C4-2B (cell line): ENCODE results near the gene PKN2.

Experiments
- H3K27ac ChIP-seq: fragments of 450-650 bp; 2 replicates; pipeline ENCODE4 v1.5.1; 2017
- ZFX ChIP-seq: fragments of 450-650 bp; IDR thresholded peaks from 2 replicates; pipeline ENCODE4 v1.6.1; 2017
- TF ChIP-seq, protein P1 (sequence below): fragments of 450-650 bp; conservative IDR thresholded peaks from 2 replicates; pipeline ENCODE4 v1.5.1; 2017; ENCODE audit warnings: mild to moderate bottlenecking

The PKN2 gene

DNA sequence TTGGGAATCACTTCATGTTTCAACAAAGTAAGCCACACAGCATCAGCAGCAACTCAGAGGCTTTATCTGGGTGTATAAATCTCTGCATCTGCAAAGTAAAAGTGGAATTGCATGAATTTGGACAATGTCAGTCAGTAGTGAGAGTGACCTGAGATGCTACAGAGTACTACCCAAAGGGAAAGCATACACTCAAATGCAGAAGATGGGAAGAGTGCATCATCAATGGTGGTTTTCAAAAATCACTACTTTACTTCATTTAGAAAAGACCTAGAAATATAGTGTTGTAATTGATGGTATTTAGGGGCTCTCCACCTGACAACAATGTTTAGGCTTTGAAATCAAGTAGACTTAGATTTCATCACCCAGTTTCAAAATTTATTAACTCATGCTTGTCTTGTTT lies 24.5 kb upstream of the PKN2 start:
- no peak for TF ChIP-seq ZFX
- TF ChIP-seq, protein P1, sequence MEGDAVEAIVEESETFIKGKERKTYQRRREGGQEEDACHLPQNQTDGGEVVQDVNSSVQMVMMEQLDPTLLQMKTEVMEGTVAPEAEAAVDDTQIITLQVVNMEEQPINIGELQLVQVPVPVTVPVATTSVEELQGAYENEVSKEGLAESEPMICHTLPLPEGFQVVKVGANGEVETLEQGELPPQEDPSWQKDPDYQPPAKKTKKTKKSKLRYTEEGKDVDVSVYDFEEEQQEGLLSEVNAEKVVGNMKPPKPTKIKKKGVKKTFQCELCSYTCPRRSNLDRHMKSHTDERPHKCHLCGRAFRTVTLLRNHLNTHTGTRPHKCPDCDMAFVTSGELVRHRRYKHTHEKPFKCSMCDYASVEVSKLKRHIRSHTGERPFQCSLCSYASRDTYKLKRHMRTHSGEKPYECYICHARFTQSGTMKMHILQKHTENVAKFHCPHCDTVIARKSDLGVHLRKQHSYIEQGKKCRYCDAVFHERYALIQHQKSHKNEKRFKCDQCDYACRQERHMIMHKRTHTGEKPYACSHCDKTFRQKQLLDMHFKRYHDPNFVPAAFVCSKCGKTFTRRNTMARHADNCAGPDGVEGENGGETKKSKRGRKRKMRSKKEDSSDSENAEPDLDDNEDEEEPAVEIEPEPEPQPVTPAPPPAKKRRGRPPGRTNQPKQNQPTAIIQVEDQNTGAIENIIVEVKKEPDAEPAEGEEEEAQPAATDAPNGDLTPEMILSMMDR, result no peak
- no peak overlapping the region for H3K27ac ChIP-seq

- no peak overlapping the region for H3K27ac ChIP-seq
- no peak for TF ChIP-seq ZFX
- TF ChIP-seq, protein P1, result no peak
Observed at GRCh38 chr1:88661188-88661587, 22.9 kb upstream of the PKN2 start.

DNA sequence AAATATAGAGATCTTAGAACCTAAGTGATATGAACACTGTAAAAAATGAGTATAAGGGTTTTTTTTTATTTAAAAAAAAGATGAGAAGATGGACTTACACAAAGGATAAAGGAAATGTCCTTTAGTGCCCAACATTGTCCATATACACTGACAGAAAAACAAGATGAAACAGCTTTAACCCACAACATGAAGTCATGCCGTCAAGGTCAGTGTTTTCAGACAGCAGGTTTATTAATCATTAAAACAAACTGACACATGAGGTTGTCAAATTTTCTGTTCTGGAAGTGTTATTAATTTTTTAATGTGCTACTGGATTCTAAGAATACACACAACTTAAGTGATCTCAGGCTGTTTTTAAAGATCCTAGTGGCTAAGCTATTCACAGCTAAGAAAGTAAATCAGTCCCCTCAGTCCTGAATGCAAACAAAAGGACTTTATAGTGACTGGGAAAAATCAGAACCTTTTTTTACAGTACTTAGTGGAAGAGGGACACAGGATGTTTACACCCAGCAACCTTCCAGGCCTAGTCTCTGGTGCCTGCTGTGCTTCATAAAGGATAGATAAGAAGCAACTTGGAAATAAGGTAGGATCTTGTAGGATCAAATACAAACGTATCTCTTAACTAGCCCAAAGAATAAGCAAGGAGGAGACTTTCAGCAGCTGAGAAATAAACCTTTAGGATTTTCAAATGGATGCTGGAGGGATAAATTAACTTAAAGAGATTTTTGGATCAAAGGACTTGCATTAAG lies 21.9 kb upstream of the PKN2 start:
- no peak overlapping the region for H3K27ac ChIP-seq

DNA sequence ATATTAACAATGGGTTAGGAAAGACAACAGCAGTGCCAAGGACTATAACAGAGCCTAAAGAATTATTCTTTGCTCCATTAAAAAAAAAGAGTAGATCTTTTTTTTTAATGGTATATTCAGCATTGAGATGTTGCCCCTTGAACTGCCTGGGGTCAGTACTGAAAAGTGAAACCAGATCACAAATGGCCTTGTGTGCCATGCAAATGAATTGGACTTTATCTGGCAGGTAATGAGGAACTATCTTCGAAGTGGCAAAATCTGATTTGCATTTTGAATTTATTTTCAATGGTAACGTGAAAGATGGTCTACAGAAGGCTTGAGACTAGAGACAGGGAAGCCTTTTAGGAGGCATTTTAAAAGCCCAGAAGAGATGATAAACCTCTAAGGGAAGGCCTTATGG lies 21.4 kb upstream of the PKN2 start:
- TF ChIP-seq ZFX, result no peak
- TF ChIP-seq, protein P1, result no peak
- no peak overlapping the region for H3K27ac ChIP-seq

More for the DNA sequence above, 21.9 kb upstream of the PKN2 start:
- TF ChIP-seq, protein P1, result no peak
- TF ChIP-seq ZFX, result no peak

- TF ChIP-seq, protein P1, result no peak
- TF ChIP-seq ZFX, result no peak
- no peak overlapping the region for H3K27ac ChIP-seq
Observed at GRCh38 chr1:88668405-88668804, 15.7 kb upstream of the PKN2 start.

GRCh38 chr1:88670462-88670861 lies 13.6 kb upstream of the PKN2 start:
- no peak overlapping the region for H3K27ac ChIP-seq
- TF ChIP-seq, protein P1, result no peak
- no peak for TF ChIP-seq ZFX

DNA sequence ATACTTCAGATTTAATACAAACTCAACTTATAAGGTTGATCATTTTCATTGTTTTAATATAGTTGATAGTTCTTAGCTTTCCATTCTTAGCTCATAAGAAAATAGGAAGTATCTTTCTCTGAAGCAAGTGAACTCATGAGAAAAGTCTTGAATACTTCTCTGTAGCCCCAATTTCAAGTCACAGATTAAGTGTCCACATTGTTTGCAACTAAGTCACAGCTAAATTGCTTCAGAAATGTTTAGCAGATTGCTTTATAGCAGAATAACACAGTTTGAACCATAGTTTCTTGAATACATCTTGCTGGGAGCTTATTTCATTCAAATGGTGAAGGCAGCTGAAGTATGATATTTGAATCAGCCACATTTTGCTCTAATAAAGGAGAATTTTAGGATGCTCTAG lies 10.6 kb upstream of the PKN2 start:
- no peak for TF ChIP-seq ZFX
- TF ChIP-seq, protein P1, result no peak
- no peak overlapping the region for H3K27ac ChIP-seq
